PFSK-1 (cell line): ENCODE measurements around the gene AR.

Experiments used
- POLR2AphosphoS5 ChIP-seq: IDR thresholded peaks from 2 replicates; pipeline ENCODE4 v1.6.1; 2012; ENCODE audit warnings: low read depth, mild to moderate bottlenecking, control low read depth, low read length, moderate library complexity
- TAF1 ChIP-seq: IDR thresholded peaks from 2 replicates; pipeline ENCODE4 v1.6.1; 2012; ENCODE audit warnings: low read length, control low read depth, borderline replicate concordance; ENCODE audit not compliant: insufficient read depth
- TF ChIP-seq, protein P1 (sequence below), 2 experiments: IDR thresholded peaks; 2 replicates each; pipeline versions ENCODE4 v1.6.1 to v1.8.0; 2011 to 2012; ENCODE audit warnings: low read depth in 2 of 2, low read length in 2 of 2, control low read depth in 1 of 2, inconsistent platforms in 1 of 2, mild to moderate bottlenecking in 1 of 2, moderate library complexity in 1 of 2; ENCODE audit not compliant: insufficient read depth in 1 of 2

DNA sequence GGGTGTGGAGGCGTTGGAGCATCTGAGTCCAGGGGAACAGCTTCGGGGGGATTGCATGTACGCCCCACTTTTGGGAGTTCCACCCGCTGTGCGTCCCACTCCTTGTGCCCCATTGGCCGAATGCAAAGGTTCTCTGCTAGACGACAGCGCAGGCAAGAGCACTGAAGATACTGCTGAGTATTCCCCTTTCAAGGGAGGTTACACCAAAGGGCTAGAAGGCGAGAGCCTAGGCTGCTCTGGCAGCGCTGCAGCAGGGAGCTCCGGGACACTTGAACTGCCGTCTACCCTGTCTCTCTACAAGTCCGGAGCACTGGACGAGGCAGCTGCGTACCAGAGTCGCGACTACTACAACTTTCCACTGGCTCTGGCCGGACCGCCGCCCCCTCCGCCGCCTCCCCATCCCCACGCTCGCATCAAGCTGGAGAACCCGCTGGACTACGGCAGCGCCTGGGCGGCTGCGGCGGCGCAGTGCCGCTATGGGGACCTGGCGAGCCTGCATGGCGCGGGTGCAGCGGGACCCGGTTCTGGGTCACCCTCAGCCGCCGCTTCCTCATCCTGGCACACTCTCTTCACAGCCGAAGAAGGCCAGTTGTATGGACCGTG is 2.2 kb downstream of the AR start:
- TF ChIP-seq POLR2AphosphoS5 (no peak), TAF1 (no peak)
- TF ChIP-seq, protein P1, sequence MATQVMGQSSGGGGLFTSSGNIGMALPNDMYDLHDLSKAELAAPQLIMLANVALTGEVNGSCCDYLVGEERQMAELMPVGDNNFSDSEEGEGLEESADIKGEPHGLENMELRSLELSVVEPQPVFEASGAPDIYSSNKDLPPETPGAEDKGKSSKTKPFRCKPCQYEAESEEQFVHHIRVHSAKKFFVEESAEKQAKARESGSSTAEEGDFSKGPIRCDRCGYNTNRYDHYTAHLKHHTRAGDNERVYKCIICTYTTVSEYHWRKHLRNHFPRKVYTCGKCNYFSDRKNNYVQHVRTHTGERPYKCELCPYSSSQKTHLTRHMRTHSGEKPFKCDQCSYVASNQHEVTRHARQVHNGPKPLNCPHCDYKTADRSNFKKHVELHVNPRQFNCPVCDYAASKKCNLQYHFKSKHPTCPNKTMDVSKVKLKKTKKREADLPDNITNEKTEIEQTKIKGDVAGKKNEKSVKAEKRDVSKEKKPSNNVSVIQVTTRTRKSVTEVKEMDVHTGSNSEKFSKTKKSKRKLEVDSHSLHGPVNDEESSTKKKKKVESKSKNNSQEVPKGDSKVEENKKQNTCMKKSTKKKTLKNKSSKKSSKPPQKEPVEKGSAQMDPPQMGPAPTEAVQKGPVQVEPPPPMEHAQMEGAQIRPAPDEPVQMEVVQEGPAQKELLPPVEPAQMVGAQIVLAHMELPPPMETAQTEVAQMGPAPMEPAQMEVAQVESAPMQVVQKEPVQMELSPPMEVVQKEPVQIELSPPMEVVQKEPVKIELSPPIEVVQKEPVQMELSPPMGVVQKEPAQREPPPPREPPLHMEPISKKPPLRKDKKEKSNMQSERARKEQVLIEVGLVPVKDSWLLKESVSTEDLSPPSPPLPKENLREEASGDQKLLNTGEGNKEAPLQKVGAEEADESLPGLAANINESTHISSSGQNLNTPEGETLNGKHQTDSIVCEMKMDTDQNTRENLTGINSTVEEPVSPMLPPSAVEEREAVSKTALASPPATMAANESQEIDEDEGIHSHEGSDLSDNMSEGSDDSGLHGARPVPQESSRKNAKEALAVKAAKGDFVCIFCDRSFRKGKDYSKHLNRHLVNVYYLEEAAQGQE (IDR thresholded peaks at IDR 0.05; ENCODE audit: insufficient read depth in 1 of 2, low read depth in 2 of 2, low read length in 2 of 2) = no peak
